NCI-H510A (cell line): ENCODE data around the gene FUOM.
"Not testable (repeated sequence)": the region's sequence is repeated elsewhere in the genome, so short reads cannot be mapped to it uniquely, and the experiment has no call there.

Experiments
- DNase-seq: peaks from one replicate; lab custom pipeline; 2025; lab: John Stamatoyannopoulos, UW

The FUOM gene

DNA sequence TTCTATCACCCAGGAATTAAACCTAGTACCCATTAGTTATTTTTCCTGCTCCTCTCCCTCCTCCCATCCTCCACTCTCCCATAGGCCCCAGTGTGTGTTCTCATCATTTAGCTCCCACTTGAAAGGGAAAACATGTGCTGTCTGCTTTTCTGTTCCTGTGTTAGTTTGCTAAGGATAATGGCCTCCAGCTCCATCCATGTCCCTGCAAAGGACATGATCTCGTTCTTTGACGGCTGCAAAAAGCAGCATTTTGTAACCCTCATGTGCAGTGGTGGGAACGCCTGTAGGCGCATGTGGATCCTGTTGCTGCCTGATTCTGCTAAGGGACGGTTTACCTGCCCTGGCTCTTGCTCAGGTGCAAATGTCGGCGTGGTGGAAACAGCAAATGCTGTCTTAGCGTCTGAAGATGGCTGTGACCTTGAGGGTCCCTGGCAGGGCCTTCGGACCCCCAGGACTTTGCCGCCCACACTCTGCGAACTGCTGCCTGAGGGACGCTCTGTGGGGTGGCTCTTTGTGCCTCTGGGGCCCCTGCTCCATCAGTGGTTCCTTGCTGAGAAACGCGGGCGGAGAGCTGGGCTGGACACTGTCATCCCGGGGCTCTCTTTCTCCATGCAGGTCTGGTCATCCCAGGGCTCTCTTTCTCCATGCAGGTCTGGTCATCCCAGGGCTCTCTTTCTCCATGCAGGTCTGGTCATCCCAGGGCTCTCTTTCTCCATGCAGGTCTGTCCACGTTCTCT is 30.6 kb upstream of the FUOM start:
- no peak for DNase-seq

- DNase-seq: not testable (repeated sequence)
These were observed 29.1 kb upstream of the FUOM start for GRCh38 chr10:133386951-133387350.

DNA sequence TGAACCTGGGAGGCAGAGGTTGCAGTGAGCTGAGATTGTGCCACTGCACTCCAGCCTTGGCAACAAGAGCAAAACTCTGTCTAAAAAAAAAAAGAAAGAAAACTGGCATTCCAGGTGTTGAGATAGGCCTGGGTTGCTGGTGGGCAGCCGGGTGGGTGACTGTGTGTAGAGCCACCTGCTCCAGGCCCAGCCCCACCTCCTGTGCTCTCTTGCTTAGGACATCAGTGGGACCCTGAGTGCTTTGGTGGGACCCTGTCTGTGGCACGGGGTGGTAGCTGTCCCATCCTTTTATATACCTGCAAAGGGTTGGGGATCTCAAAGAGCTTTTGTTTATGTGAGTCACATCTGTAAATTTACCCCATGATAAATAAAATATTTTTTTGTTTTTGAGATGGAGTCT is 27.4 kb upstream of the FUOM start:
- DNase-seq: no peak

DNA sequence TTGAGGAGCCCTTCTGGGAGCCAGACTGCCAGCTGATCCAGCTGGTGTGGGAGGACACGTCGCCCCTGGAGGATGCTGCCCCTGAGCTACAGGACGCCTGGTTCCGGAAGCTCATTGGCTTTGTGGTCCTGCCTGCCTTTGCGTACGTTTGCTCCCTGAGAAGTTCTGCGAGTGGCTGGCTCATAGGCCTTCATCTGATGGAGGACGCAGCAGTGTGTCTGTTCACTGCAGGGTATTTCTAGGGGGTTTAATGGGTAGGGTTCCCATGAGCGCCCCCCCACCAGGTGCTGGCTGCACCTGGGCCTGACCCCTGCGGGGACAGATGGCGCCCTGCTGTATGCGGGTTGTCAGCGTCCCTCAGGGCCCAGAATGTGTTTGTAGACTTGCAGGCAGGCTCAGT is 26.3 kb upstream of the FUOM start:
- no peak for DNase-seq

DNA sequence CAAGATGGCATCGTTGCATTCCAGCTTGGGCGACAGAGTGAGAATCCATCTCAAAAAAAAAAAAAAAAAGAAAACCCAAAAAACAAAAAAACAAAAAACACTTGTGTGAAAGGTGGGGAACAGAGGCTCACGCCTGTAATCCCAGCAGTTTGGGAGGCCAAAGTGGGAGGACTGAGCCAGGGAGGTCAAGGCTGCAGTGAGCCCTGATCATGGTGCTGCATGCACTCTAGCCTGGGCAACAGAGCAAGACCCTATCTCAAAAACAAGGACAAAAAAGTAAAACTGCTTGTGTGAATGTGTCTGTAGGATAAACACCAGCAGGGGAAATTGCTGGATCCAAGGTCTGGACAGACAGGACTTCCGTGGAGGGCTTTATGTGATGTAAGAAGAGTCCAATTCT is 25.7 kb upstream of the FUOM start:
- no peak for DNase-seq

DNA sequence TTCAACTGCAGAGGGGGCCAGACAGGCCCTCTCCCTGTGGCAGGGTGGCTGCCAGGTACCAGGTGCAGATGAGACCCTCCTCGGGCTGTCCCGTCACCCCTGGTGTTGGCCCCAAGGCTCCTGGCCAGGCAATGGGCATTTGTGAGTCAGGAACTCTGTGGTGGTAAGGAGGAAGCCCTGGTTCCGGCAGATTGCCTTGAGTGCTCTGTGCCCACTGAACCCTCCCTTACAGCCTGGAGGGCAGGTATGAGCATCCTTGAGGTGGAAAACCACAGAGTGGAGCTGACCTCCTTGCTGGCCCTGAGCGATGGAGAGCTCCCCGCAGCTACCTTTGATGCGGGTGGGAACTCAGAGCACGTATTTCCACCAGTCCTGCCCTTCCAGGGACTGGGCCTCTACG is 23.2 kb upstream of the FUOM start:
- DNase-seq: no peak

DNA sequence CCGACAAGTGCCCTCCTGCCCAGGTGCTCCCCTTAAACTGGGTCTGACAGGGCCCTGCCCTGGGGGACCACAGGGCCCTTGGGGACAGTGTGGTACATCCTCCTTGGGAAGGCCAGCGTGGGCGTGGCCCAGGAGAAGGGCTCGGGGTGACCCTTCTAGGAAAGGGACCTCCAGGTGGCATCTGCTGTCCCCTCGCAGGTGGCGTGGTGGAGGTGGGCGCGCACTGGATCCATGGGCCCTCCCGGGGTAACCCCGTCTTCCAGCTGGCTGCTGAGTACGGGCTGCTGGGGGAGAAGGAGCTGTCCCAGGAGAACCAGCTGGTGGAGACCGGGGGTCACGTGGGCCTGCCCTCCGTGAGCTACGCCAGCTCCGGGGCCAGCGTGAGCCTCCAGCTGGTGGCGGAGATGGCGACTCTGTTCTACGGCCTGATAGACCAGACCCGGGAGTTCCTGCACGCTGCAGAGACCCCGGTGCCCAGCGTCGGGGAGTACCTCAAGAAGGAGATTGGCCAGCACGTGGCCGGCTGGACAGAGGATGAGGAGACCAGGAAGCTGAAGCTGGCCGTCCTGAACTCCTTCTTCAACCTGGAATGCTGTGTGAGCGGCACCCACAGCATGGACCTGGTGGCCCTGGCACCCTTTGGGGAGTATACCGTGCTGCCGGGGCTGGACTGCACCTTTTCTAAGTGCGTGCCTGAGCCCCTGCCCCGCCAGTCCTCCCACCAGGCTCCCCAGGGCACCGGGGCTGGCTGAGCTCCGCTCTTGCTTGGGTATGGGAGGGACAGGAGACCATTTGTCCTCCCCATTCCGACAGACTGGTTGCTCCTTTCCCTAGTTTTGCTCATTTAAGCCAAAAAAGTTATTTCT is 22.2 kb upstream of the FUOM start:
- no peak for DNase-seq

DNA sequence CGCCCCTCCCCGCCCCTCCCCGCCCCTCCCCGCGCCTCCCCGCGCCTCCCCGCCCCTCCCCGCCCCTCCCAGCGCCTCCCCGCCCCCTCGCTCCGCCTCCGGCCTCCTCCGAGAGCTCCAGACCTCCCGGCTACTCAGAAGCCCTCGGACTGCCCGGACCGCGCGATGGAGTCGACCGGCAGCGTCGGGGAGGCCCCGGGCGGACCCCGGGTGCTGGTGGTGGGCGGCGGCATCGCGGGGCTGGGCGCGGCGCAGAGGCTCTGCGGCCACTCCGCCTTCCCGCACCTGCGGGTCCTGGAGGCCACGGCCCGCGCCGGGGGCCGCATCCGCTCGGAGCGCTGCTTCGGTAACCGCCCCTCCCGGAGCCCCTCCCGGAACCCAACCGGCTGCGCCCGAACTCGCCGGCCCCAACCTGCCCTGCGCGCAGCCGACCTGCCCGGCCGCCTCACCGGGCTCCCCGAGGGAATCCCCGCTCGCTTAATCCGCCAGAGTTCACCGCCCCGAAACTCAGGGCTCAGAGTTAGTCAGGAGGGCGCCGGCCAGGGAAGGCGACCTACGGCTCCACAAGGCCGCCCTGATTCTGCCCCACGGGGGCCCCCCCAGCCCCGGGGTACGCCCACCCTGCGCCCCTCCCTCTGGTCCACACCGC is 21.5 kb upstream of the FUOM start, which contains the start of gene PAOX:
PAOX (plus strand) TSS at position 111 of the 649 bp plus-strand sequence; CDS start at position 166, 55 bp downstream.
- peak; percentile 44 for DNase-seq

GRCh38 chr10:133378251-133379096 is 20.7 kb upstream of the FUOM start:
- peak; percentile 19 for DNase-seq

DNA sequence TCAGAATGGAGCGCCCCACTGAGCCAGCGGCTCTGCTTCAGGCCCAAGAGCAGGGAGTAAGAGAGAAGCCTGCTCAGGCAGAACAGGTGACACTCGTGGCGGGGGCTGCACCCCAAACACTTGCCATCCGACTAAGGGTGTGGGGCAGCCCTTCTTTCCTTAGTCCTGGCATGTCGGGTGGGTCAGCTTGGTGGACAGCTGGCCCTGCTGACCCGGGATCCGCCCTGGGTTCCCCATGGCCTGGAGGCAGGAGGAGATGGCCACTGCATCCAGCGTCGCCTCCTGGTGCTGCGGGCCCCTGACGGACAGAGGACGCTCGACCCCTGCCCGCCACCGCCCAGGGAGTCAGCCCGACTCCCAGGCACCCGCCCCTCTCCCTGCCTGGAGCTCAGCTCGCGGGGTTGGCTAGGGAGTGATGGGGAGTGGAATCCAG is 20.0 kb upstream of the FUOM start:
- DNase-seq: no peak

- DNase-seq: no peak
These were observed 19.4 kb upstream of the FUOM start for GRCh38 chr10:133377025-133377817.

- not testable (repeated sequence) for DNase-seq
These were observed 18.4 kb upstream of the FUOM start for GRCh38 chr10:133376183-133376582.

DNA sequence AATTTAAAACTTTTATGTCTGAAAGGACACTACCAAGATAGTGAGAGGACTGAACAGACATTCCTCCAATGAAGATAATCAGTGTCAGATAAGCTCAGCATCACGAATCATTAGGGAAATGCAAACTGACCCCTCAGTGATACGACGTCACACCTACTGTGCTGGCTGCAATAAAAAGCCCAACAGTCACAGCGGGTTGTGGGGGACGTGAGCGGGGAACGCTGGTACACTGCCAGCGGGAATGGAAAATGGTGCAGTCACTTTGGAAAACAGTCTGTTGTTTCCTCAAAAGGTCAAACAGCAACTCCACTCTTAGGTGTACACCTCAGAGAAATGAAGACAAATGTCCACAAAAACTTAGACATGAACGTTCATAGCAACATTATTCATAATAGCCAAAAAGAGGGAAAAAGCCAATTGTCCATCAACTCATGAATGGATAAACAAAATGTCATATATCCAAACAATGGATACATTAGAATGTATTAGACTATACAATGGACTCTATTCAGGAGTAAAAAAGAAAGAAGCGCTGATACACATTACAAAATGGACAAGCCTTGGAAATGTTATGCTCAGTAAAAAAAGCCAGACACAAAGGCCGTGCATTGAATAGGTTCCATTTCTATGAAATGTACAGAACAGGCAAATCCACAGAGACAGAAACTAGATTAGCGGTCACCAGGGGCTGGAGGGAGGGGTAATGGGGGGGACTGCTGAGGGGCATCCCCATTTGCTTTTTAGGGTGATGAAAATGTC is 17.7 kb upstream of the FUOM start:
- DNase-seq: no peak

DNA sequence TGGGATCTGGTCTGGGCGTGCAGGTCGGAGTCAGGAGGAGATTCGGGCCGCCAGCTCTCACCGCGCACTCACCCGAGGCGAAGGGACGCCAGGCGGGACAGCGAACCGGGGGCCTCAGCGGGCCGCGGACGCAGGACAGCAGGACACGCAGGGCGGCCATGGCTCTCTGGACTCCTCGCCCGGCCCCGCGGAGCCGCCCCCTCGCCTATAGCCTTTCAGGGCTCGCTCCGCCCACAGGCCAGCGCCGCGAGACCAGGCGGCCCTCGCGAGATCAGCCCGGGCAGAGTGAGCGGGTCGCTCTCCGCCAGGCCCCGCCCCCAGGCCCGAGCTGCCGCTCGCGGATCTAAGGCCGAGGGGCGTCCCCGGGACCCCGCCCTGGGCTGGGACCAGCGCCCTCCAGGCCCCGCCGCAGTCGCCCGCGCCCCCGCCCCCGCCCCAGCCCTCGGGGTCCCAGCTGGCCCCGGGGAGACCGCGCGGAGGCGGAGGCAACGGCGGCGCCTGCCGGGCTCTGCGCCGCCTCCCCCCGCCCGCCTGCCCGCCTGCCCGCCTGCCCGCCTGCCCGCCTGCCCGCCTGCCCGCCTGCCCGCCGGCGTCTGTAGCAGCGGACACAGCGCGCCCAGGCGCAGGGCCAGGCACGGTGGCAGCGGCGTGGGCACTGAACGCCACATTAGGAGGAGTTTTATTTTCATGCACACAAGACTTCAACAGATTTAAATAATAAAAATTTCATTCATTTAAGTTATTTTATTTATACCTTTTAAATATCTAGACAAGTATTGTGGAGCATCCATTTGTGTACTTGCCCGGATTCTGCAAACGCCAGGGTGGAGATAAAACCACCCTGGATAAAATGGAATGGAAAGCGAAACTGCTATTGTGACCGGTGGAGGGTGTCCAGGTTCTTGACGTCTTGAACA is 15.6 kb upstream of the FUOM start, which contains the start of gene ECHS1:
ECHS1 (minus strand) TSS at position 181 of the 917 bp plus-strand sequence; CDS start at position 160, 21 bp downstream.
- peak; percentile 94 for DNase-seq

- DNase-seq: no peak
These were observed 14.7 kb upstream of the FUOM start for GRCh38 chr10:133372507-133372906.

DNA sequence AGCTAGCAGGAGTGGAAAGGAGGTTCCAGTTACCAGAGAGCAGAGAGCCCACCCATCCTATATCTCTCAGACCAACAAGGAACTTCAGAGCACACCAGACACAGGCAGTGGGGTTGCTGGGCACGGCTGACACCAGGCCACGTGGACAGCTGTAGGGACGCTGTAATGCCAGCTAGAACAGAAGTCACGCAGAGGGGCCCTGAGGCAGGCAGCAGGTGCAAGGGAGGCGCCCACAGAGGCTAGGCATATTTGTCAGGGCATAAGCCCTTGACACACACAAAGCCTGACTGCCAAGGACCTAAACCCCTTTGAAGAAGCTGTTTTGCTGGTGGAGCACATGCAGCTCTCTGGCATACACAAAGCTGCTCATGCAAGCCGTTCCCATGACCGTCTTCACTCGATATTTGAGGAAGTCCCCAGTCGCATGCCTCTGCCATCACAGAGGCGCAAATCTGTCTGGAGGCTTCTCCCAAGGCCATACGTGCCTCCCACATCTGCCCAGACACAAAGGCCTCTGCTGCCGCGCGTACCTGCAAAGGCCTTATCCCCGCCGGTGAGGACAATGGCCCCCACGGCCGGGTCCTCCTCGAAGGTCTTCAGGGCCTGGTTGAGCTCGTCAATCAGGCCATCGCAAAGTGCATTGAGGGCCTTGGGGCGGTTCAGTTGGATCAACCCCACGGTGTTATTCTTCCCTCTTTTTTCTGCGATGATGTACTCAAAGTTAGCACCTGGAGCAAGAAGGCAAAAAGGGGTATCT is 12.4 kb upstream of the FUOM start:
- no peak for DNase-seq

DNA sequence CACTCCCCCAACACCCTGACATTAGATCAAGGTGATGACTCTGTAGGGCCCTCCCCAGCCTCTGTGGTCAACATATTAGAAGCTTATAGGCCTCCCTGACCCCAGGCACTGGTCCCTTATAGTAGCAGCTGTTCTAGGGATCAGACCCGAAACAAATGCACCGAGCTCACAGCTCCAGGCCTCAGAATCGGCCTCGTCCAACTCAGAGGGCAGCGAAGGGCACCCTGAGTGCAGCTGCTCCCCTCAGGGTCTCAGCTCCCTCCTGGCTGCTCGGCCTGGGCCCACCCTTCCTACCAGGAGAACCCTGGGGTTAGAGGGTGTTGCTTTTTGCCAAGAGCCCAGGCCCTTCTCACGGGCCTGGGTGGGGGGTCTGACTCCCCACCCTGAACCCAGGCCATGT is 10.3 kb upstream of the FUOM start:
- DNase-seq: no peak

DNA sequence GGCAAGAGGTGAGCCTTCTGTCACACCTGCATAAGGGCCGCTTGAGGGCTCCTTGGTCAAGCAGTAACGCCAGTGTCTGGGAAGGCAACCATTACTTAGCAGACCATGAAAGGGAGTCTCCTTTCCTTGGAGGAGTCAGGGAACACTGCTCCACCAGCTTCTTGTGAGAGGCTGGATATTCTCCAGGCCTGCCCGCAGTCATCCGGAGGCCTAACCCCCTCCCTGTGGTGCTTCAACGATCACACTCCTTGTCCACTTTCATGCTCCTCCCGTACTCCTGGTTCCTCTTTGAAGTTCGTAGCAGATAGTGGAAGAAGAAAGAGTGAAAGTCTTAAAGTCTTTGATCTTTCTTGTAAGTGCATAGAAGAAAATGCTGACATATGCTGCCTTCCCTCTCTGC is 9.6 kb upstream of the FUOM start:
- DNase-seq: not testable (repeated sequence)
